Testis (tissue), 3 donors: Measurements from ENCODE around the gene TIA1. TPM values are rescaled to one million over a fixed set of nuclear protein-coding genes. Genes with fewer than 3 reads are reported as not detected.

ENCODE experiments used
- DNase-seq: peaks from one replicate; pipeline ENCODE4 v3.0.0-alpha.2; 2019
- H3K27ac ChIP-seq, 2 donors: fragments of 200-600 bp; sonication (generic); one replicate each; pipeline ENCODE4 v1.5.1; 2019
- H3K27me3 ChIP-seq: fragments of 200-600 bp; sonication (generic); one replicate; pipeline ENCODE4 v1.5.1; 2019
- H3K36me3 ChIP-seq: fragments of 200-600 bp; sonication (generic); one replicate; pipeline ENCODE4 v1.5.1; 2017; ENCODE audit warnings: low read depth; ENCODE audit errors: missing control alignments
- H3K4me1 ChIP-seq: fragments of 200-600 bp; sonication (generic); one replicate; pipeline ENCODE4 v1.5.1; 2019
- H3K4me3 ChIP-seq, 2 donors: fragments of 200-600 bp; sonication (generic); one replicate each; pipeline ENCODE4 v1.5.1; 2017 to 2019
- H3K9me3 ChIP-seq: fragments of 200-600 bp; sonication (generic); one replicate; pipeline ENCODE4 v1.5.1; 2017
- CTCF ChIP-seq, 3 experiments: fragments of 450-650 bp in 2 of 3; fragments of 200-600 bp in 1 of 3; sonication (generic) in 1 of 3; IDR thresholded peaks; one replicate each; pipeline ENCODE4 v1.5.1; 2016 to 2019; ENCODE audit warnings: antibody characterized with exemption in 3 of 3, mild to moderate bottlenecking in 2 of 3, moderate library complexity in 1 of 3
- POLR2A ChIP-seq: fragments of 450-650 bp; IDR thresholded peaks from one replicate; pipeline ENCODE4 v1.6.1; 2017; ENCODE audit warnings: antibody characterized with exemption, mild to moderate bottlenecking, moderate library complexity
- WGBS, 2 donors: methylation state at CpG; one replicate each; pipeline ENCODE4 v1.1.5; 2018; 5-methylcytosine and 5-hydroxymethylcytosine counted together
- intact Hi-C: fragments of 100-400 bp; cut with DNase I; formaldehyde crosslinking; loops from one replicate; pipeline ENCODE4 v1.15.1; 2023; ENCODE audit warnings: low total_unique reads
- polyA plus RNA-seq: library from polyadenylated mRNA; stranded (reverse); fragments of 350-450 nt; fragmentation: Illumina TruSeq; extraction: RNeasy Lipid Tissue Mini Kit (QIAGEN cat#74804); gene quantifications from one replicate; pipeline ENCODE4 v1.2.3, GENCODE V29; 2014; ENCODE audit warnings: low read depth, low replicate concordance; ENCODE audit not compliant: insufficient read depth
- total RNA-seq, 2 donors: library from RNA; depleted of rRNA; stranded (reverse); fragments of >200 nt; gene quantifications; one replicate each; pipeline ENCODE4 v1.2.3, GENCODE V29; 2016

The TIA1 gene
- total and polyA plus RNA-seq, 3 donors from 2014 or later: 57.7 to 89.9 (median 89.4) TPM

GRCh38 chr2:70214953-70215549 is 33.4 kb downstream of the TIA1 start:
- 87 to 93% methylated on average over 3 of the region's 3 CpGs for WGBS, 2 donors
- no peaks in the 10 kb centered on the region for H3K9me3 ChIP-seq
- no peaks in the 10 kb centered on the region for H3K27me3 ChIP-seq
- DNase-seq: no peak
- intact Hi-C loops: no loop called here
- no peak overlapping the region for H3K27ac ChIP-seq
- H3K4me3 ChIP-seq: no peak overlapping the region
- no peaks in the 10 kb centered on the region for H3K4me1 ChIP-seq
- H3K36me3 ChIP-seq: peaks cover 4% of the 10 kb centered on the region
- TF ChIP-seq POLR2A: no peak
- no peak for TF ChIP-seq CTCF (IDR thresholded peaks at IDR 0.05)

- intact Hi-C loops: no loop called here
- no peak for TF ChIP-seq POLR2A
- TF ChIP-seq CTCF (IDR thresholded peaks at IDR 0.05): no peak
- H3K4me1 ChIP-seq: no peaks in the 10 kb centered on the region
- 42 to 90% methylated on average over 1 of the region's 1 CpG for WGBS, 2 donors
- no peak for DNase-seq
- peaks cover 4% of the 10 kb centered on the region for H3K36me3 ChIP-seq
- H3K27ac ChIP-seq: no peak overlapping the region
- H3K27me3 ChIP-seq: no peaks in the 10 kb centered on the region
- no peaks in the 10 kb centered on the region for H3K9me3 ChIP-seq
- H3K4me3 ChIP-seq: no peak overlapping the region
Observed at GRCh38 chr2:70214365-70214764, 34.1 kb downstream of the TIA1 start.

GRCh38 chr2:70212298-70212932 is 36.0 kb downstream of the TIA1 start:
- Histone ChIP-seq H3K36me3 (no peaks in the 10 kb centered on the region), H3K4me1 (no peaks in the 10 kb centered on the region), H3K27ac (no peak overlapping the region), H3K4me3 (no peak overlapping the region), H3K27me3 (no peaks in the 10 kb centered on the region), H3K9me3 (no peaks in the 10 kb centered on the region)
- no peak for DNase-seq
- intact Hi-C loops: no loop called here
- TF ChIP-seq CTCF (IDR thresholded peaks at IDR 0.05) (no peak), POLR2A (no peak)
- WGBS, 2 donors: 62 to 66% methylated on average over 3 of the region's 3 CpGs

GRCh38 chr2:70211595-70211994 is 36.8 kb downstream of the TIA1 start:
- Histone ChIP-seq H3K36me3 (no peaks in the 10 kb centered on the region), H3K4me1 (no peaks in the 10 kb centered on the region), H3K9me3 (no peaks in the 10 kb centered on the region), H3K27ac (no peak overlapping the region), H3K4me3 (no peak overlapping the region), H3K27me3 (no peaks in the 10 kb centered on the region)
- DNase-seq: no peak
- 64 to 77% methylated on average over 2 of the region's 2 CpGs for WGBS, 2 donors
- no peak for TF ChIP-seq POLR2A
- TF ChIP-seq CTCF (IDR thresholded peaks at IDR 0.05): no peak
- intact Hi-C loops: no loop called here

GRCh38 chr2:70204452-70204851 is 44.0 kb downstream of the TIA1 start:
- 85 to 87% methylated on average over 6 to 8 of the region's 8 CpGs for WGBS, 2 donors
- TF ChIP-seq CTCF (IDR thresholded peaks at IDR 0.05) (no peak), POLR2A (no peak)
- Histone ChIP-seq H3K27ac (no peak overlapping the region), H3K4me3 (no peak overlapping the region), H3K36me3 (no peaks in the 10 kb centered on the region), H3K4me1 (no peaks in the 10 kb centered on the region), H3K9me3 (no peaks in the 10 kb centered on the region), H3K27me3 (no peaks in the 10 kb centered on the region)
- intact Hi-C loops: no loop called here
- DNase-seq: no peak
